Measurements from ENCODE around the gene TMEM50A.
"Not testable (repeated sequence)": the region's sequence is repeated elsewhere in the genome, so short reads cannot be mapped to it uniquely, and the experiment has no call there.

The TMEM50A gene

GRCh38 chr1:25327864-25328790, 10.0 kb upstream of the TMEM50A start:
- in situ Hi-C loops (cut with HindIII; ENCODE audit: low pct_unique_long_range_greater_than_20kb, low sequenced_read_pairs); DNase-seq (ENCODE audit: low read depth in 1 of 2, low spot score in 1 of 2): not testable (repeated sequence)

GRCh38 chr1:25328791-25329185, 9.3 kb upstream of the TMEM50A start:
- DNase-seq (ENCODE audit: low read depth in 1 of 2, low spot score in 1 of 2); in situ Hi-C loops (cut with HindIII; ENCODE audit: low pct_unique_long_range_greater_than_20kb, low sequenced_read_pairs): not testable (repeated sequence)

- DNase-seq (ENCODE audit: low read depth in 1 of 2, low spot score in 1 of 2); in situ Hi-C loops (cut with HindIII; ENCODE audit: low pct_unique_long_range_greater_than_20kb, low sequenced_read_pairs): not testable (repeated sequence)
Measured at GRCh38 chr1:25329336-25329735, 8.8 kb upstream of the TMEM50A start.

GRCh38 chr1:25329950-25330349, 8.2 kb upstream of the TMEM50A start:
- peak in 1 of 2 experiments; percentile 2 for DNase-seq (ENCODE audit: low read depth in 1 of 2, low spot score in 1 of 2)
- in situ Hi-C loops (cut with HindIII; ENCODE audit: low pct_unique_long_range_greater_than_20kb, low sequenced_read_pairs): not testable (repeated sequence)

DNA sequence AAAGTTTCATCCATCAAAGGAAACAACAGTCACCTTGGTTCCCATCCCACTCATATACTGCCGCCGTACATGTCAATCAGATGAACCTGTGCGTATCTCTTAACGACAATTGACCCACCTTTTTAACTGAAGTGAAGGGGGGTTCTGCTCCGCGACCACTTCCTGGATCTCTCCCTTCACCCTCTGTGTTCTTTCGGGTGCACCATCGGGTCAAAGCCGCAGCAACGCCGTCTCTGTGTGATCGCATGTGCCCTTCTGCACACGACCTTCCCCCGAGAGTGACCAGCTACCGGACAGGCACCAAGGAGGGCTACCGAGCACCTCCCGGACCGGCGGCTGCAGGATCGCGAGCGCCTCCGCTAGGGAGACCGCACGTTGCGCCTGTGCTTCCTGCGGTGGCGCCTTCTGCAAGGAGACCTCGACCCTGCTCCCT, 1.2 kb upstream of the TMEM50A start:
- DNase-seq (ENCODE audit: low read depth in 1 of 2, low spot score in 1 of 2); in situ Hi-C loops (cut with HindIII; ENCODE audit: low pct_unique_long_range_greater_than_20kb, low sequenced_read_pairs): not testable (repeated sequence)

DNA sequence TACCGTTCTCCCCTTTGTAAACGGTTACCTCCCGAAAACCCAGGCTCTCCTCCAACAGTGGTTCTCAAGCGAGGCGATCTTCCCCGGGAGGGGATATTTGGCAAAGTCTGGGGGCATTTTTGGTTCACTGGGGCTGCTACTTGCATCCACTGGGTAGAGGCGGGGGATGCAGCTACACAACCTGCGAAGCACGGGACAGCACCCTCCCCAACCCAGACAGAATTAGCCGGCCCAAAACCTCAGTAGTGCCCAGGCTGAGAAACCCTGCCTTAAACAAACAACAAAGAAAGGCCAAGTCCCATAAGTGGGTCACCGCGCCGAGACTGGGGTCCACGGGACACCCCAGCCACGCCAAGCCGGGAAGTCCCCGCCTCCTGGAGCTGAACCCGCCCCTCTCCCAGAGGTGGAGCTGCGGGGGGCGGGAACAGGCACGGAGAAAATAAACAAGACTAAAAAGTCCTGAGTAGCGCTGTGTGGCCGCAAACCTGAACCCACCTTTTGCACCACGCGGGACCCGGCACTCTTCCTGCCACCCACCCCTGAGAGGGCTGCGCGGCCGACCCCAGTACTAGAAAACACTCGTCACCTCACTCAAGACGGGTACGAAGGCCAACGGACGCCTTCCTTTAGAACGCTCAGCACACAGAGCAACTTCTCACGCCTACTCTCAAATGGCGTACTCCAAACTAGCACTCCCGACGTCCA, 499 bp upstream of the TMEM50A start:
- in situ Hi-C loops (cut with HindIII; ENCODE audit: low pct_unique_long_range_greater_than_20kb, low sequenced_read_pairs); DNase-seq (ENCODE audit: low read depth in 1 of 2, low spot score in 1 of 2): not testable (repeated sequence)

DNA sequence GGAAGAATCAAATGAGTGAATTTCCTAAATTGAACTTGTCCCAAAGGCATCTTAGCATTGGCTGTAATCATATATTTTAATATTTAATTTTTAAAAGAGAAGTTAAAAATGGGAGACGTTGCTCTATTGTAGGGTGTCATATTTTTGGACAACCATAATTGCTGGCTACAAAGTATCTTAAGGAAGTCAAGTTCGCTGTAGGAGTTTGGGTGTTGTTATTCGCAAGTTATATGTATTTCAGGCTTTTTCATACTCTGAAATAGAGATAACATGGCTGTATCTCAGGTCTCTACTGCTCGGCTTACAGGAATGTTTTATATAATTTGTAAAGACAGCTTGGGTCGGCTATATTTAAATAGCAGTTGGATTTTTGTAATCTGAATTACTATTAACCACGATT, 852 bp downstream of the TMEM50A start:
- no peak for TF ChIP-seq JUND (IDR thresholded peaks at IDR 0.05; ENCODE audit: low read depth)
- in situ Hi-C loops (cut with HindIII; ENCODE audit: low pct_unique_long_range_greater_than_20kb, low sequenced_read_pairs): no loop called here
- no peak for DNase-seq (ENCODE audit: low read depth in 1 of 2, low spot score in 1 of 2)

DNA sequence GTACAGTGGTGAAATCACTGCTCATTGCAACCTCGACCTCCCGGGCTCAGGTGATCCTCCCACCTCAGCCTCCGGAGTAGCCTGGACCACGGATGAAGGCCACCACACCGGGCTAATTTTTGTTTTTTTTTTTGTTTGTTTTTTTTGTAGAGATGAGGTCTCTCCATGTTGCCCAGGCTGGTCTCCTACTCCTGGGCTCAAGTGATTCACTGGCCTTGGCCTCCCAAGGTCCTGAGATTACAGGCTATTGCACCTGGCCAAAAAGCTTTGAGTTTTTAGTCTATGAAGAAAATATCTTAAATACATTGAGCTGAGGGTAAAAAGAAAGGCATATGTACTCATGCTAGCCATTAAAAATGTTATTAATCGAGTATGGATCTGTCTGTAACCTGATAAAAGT, 3.6 kb downstream of the TMEM50A start:
- TF ChIP-seq JUND (IDR thresholded peaks at IDR 0.05; ENCODE audit: low read depth): no peak
- in situ Hi-C loops (cut with HindIII; ENCODE audit: low pct_unique_long_range_greater_than_20kb, low sequenced_read_pairs): no loop called here
- no peak for DNase-seq (ENCODE audit: low read depth in 1 of 2, low spot score in 1 of 2)

DNA sequence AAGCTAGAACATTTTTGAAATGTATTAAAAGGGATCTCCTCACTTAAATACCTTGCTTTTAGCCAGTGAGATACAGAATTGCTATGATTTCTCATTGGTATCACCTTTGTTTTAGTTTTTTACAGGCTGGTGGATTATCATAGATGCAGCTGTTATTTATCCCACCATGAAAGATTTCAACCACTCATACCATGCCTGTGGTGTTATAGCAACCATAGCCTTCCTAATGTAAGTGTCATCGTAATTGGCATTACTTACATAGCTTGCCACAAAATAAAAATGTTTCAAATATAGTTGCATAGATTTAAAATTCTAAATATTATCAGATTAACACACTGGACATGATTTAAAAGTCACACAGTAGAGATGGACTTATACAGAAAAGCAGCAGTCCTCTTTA, 4.7 kb downstream of the TMEM50A start:
- TF ChIP-seq JUND (IDR thresholded peaks at IDR 0.05; ENCODE audit: low read depth): no peak
- DNase-seq (ENCODE audit: low read depth in 1 of 2, low spot score in 1 of 2): no peak
- in situ Hi-C loops (cut with HindIII; ENCODE audit: low pct_unique_long_range_greater_than_20kb, low sequenced_read_pairs): no loop called here

- in situ Hi-C loops (cut with HindIII; ENCODE audit: low pct_unique_long_range_greater_than_20kb, low sequenced_read_pairs): no loop called here
- no peak for TF ChIP-seq JUND (IDR thresholded peaks at IDR 0.05; ENCODE audit: low read depth)
- DNase-seq (ENCODE audit: low read depth in 1 of 2, low spot score in 1 of 2): no peak
Measured at GRCh38 chr1:25343872-25344271, 5.7 kb downstream of the TMEM50A start.

GRCh38 chr1:25347556-25347955, 9.4 kb downstream of the TMEM50A start:
- in situ Hi-C loops (cut with HindIII; ENCODE audit: low pct_unique_long_range_greater_than_20kb, low sequenced_read_pairs): no loop called here
- TF ChIP-seq JUND (IDR thresholded peaks at IDR 0.05; ENCODE audit: low read depth): no peak
- no peak for DNase-seq (ENCODE audit: low read depth in 1 of 2, low spot score in 1 of 2)

DNA sequence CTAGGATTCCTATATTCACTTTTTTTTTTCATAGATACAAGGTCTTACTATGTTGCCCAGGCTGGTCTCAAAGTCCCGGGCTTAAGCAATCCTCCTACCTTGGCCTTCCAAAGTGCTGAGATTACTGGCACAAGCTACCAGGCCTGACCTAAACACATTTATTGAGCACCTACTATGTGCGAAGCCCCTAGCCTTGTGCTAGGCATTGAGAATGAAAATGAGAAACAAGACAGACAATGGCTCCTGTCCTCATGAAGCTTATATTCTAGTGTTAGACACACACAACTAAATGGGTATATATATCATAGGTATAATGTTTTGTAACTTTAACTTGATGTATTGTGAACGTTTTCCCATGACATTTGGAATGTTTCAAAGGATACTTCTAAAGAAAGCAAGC, 11.5 kb downstream of the TMEM50A start:
- TF ChIP-seq JUND (IDR thresholded peaks at IDR 0.05; ENCODE audit: low read depth): no peak
- no peak for DNase-seq (ENCODE audit: low read depth in 1 of 2, low spot score in 1 of 2)
- in situ Hi-C loops (cut with HindIII; ENCODE audit: low pct_unique_long_range_greater_than_20kb, low sequenced_read_pairs): no loop called here

- in situ Hi-C loops (cut with HindIII; ENCODE audit: low pct_unique_long_range_greater_than_20kb, low sequenced_read_pairs): no loop called here
- TF ChIP-seq JUND (IDR thresholded peaks at IDR 0.05; ENCODE audit: low read depth): no peak
- no peak for DNase-seq (ENCODE audit: low read depth in 1 of 2, low spot score in 1 of 2)
Measured at GRCh38 chr1:25355841-25356395, 17.8 kb downstream of the TMEM50A start.

Data from T47D (cell line).